ENCODE data around the gene EEIG1. TPM values are rescaled to one million over a fixed set of nuclear protein-coding genes. Genes with fewer than 3 reads are reported as not detected.

EEIG1 gene
- total and polyA plus RNA-seq, 8 donors, result 28.2 to 67.3 (median 38.8) TPM

- no peak overlapping the region for H3K27ac ChIP-seq
- intact Hi-C loops (cut with DNase I), result loop anchor here in 1 of 2 donors (10.0 kb wide), 2 partner anchors 87 to 167 kb away; no protein-coding TSS in a partner anchor
- peaks cover 4 to 13% of the 10 kb centered on the region in 2 donors for H3K4me1 ChIP-seq
- no peaks in the 10 kb centered on the region for H3K27me3 ChIP-seq
- peaks cover 0 to 17% of the 10 kb centered on the region in 2 donors for H3K36me3 ChIP-seq
- peak in 1 of 4 donors; percentile 60 for DNase-seq
- TF ChIP-seq, protein P1, sequence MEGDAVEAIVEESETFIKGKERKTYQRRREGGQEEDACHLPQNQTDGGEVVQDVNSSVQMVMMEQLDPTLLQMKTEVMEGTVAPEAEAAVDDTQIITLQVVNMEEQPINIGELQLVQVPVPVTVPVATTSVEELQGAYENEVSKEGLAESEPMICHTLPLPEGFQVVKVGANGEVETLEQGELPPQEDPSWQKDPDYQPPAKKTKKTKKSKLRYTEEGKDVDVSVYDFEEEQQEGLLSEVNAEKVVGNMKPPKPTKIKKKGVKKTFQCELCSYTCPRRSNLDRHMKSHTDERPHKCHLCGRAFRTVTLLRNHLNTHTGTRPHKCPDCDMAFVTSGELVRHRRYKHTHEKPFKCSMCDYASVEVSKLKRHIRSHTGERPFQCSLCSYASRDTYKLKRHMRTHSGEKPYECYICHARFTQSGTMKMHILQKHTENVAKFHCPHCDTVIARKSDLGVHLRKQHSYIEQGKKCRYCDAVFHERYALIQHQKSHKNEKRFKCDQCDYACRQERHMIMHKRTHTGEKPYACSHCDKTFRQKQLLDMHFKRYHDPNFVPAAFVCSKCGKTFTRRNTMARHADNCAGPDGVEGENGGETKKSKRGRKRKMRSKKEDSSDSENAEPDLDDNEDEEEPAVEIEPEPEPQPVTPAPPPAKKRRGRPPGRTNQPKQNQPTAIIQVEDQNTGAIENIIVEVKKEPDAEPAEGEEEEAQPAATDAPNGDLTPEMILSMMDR (IDR thresholded peaks at IDR 0.05), result no peak
- no peaks in the 10 kb centered on the region for H3K9me3 ChIP-seq
- no peak overlapping the region for H3K4me3 ChIP-seq
- ATAC-seq, result no peak
Measured at GRCh38 chr9:127947841-127948710, 32.7 kb downstream of the EEIG1 start.

DNA sequence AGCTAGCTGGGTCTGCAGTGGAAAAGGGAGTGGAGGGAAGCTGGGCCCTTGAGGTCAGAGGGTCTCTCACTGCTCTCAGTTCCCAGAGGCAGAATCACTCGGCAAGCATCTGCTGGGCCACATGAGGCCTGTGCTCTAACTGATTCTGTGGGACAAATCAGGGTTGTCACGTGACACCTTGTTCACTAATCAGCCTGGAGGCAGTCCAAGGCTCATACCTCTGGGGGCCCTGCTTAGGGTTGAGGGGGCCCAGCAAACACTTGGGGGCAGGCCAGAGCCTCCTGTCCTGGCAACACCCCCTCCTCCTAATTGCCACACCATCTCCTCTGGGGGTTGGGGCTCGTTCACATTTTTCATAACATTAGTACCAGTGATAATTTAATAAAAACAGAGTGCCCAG, 34.1 kb downstream of the EEIG1 start:
- DNase-seq (peak in 1 of 4 donors; percentile 20), ATAC-seq (no peak)
- intact Hi-C loops (cut with DNase I), result loop anchor here in 1 of 2 donors (10.0 kb wide), 2 partner anchors 88 to 168 kb away; no protein-coding TSS in a partner anchor
- H3K27me3 ChIP-seq, result no peaks in the 10 kb centered on the region
- no peak overlapping the region for H3K27ac ChIP-seq
- H3K4me3 ChIP-seq, result no peak overlapping the region
- TF ChIP-seq, protein P1 (IDR thresholded peaks at IDR 0.05), result no peak
- no peaks in the 10 kb centered on the region for H3K9me3 ChIP-seq
- H3K36me3 ChIP-seq, result peaks cover 0 to 17% of the 10 kb centered on the region in 2 donors
- H3K4me1 ChIP-seq, result peaks cover 0 to 22% of the 10 kb centered on the region in 2 donors

DNA sequence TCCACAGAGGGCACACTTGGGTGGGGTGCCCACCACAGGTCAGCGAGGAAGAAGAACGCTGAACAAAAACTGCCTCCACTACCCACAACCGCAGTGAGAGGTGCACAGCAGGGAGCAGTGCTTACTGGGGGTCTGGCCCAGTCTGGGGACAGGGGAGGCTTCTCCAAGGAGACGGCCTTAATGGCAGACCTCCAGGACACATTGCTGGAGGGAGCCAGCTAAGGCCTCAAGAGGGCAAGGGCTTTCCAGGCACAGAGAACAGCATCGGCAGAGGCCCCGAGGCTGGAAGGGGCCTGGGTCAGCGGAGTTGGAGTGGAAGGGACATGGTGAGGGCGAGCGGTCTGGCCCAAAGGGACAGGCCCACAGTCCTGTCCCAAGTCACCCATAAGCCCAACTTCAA, 34.8 kb downstream of the EEIG1 start:
- peaks cover 0 to 17% of the 10 kb centered on the region in 2 donors for H3K36me3 ChIP-seq
- no peak overlapping the region for H3K4me3 ChIP-seq
- intact Hi-C loops (cut with DNase I), result loop anchor here in 1 of 2 donors (10.0 kb wide), 2 partner anchors 89 to 169 kb away; no protein-coding TSS in a partner anchor
- H3K4me1 ChIP-seq, result peaks cover 0 to 22% of the 10 kb centered on the region in 2 donors
- no peak for ATAC-seq
- peak in 1 of 4 donors; percentile 49 for DNase-seq
- no peaks in the 10 kb centered on the region for H3K27me3 ChIP-seq
- H3K9me3 ChIP-seq, result no peaks in the 10 kb centered on the region
- TF ChIP-seq, protein P1 (IDR thresholded peaks at IDR 0.05), result no peak
- H3K27ac ChIP-seq, result no peak overlapping the region

GRCh38 chr9:127945338-127945737, 35.5 kb downstream of the EEIG1 start:
- DNase-seq (peak in 1 of 4 donors; percentile 77), ATAC-seq (no peak)
- Histone ChIP-seq H3K27me3 (no peaks in the 10 kb centered on the region), H3K4me3 (no peak overlapping the region), H3K9me3 (no peaks in the 10 kb centered on the region), H3K27ac (no peak overlapping the region), H3K36me3 (peaks cover 0 to 17% of the 10 kb centered on the region in 2 donors), H3K4me1 (peaks cover 0 to 19% of the 10 kb centered on the region in 2 donors)
- TF ChIP-seq, protein P1 (IDR thresholded peaks at IDR 0.05), result no peak
- intact Hi-C loops (cut with DNase I), result loop anchor here in 1 of 2 donors (10.0 kb wide), 2 partner anchors 89 to 169 kb away; no protein-coding TSS in a partner anchor

Measured in left lung (tissue), 10 donors.